ENCODE data around the gene RPS6KC1. TPM values are rescaled to one million over a fixed set of nuclear protein-coding genes. Genes with fewer than 3 reads are reported as not detected.

The RPS6KC1 gene
- total and polyA plus RNA-seq, 2 donors (not counting 3 experiments of a cell fraction or from before 2014, with no cell fraction given): 5.1 to 18.6 TPM

DNA sequence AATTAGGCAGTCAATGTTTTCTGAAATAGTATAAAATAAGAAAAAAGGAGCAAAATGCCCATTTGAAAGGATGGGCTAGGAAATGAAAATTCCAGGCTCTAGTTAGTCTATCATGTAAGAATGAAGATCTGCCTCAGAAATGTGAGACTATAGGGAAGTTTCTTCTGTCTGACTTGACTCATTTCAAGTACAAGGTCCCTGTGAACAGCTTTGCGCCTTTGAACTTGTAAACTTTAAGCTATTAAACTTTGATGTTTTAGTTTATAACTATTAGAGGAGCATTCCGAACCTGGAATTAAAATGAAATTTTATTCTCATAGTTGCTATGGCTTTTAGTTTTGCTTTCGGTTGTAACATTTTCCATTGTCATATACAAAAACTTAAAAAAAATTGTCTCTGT lies 199.4 kb downstream of the RPS6KC1 start:
- Histone ChIP-seq H3K27me3 (ENCODE audit: control insufficient read depth in 2 of 2, insufficient read depth in 2 of 2, low read length in 2 of 2) (no peaks in the 10 kb centered on the region), H3K36me3 (ENCODE audit: control insufficient read depth in 2 of 2, extremely low read depth in 1 of 2, insufficient read depth in 2 of 2, low read length in 2 of 2) (no peaks in the 10 kb centered on the region), H3K4me3 (replicated peaks in 1 of 3; ENCODE audit: insufficient read depth in 1 of 3, low read depth in 1 of 3, low read length in 3 of 3) (no peak overlapping the region), H4K20me1 (replicated peaks; ENCODE audit: control insufficient read depth, extremely low read depth, insufficient read depth, low read length) (no peaks in the 10 kb centered on the region), H3K9me3 (replicated peaks; ENCODE audit: control insufficient read depth, insufficient read depth, low read length) (no peaks in the 10 kb centered on the region), H3K27ac (ENCODE audit: insufficient read depth, low read depth, low read length) (no peak overlapping the region), H3K4me1 (ENCODE audit: control insufficient read depth, extremely low read depth, insufficient read depth, low read length) (no peaks in the 10 kb centered on the region), H3K79me2 (ENCODE audit: control insufficient read depth, insufficient read depth, low read length) (no peaks in the 10 kb centered on the region), H3K9ac (replicated peaks; ENCODE audit: extremely low read depth, insufficient read depth, low read length) (no peak overlapping the region), H2AFZ (ENCODE audit: low read depth, low read length) (no peak overlapping the region), H3K9me1 (replicated peaks; ENCODE audit: control insufficient read depth, extremely low read depth, insufficient read depth, low read length) (peaks cover 5% of the 10 kb centered on the region), H3K4me2 (ENCODE audit: insufficient read depth, low read length) (no peak overlapping the region)
- TF ChIP-seq POLR2A (IDR thresholded peaks at IDR 0.05; ENCODE audit: low read depth, low read length) (no peak), MAX (IDR thresholded peaks at IDR 0.05; ENCODE audit: insufficient read depth, insufficient read length) (no peak), POLR2AphosphoS5 (IDR thresholded peaks at IDR 0.05; ENCODE audit: insufficient read depth, low read depth, low read length) (no peak), MYC (IDR thresholded peaks at IDR 0.05; ENCODE audit: low read depth, low read length) (no peak), GATA2 (IDR thresholded peaks at IDR 0.05; ENCODE audit: insufficient read depth, insufficient read length, low read depth, low read length) (no peak), FOS (IDR thresholded peaks at IDR 0.05; ENCODE audit: borderline replicate concordance, insufficient read depth, low read length) (no peak), JUN (IDR thresholded peaks at IDR 0.05; ENCODE audit: borderline replicate concordance, insufficient read depth, insufficient read length, low read depth) (no peak), EZH2 (IDR thresholded peaks at IDR 0.05; ENCODE audit: borderline replicate concordance, low read depth, low read length, severe bottlenecking) (no peak), CTCF (IDR thresholded peaks at IDR 0.05; ENCODE audit: extremely low read depth in 1 of 2, insufficient read depth in 1 of 2, low read depth in 1 of 2, low read length in 2 of 2) (no peak)
- no TSS peak for BruUV-seq (replicated peaks)
- intact Hi-C loops (cut with micrococcal nuclease) (no loop called here), dilution Hi-C loops (cut with MboI; ENCODE audit: extremely low pct_ligation_motif_present, low sequenced_read_pairs) (no loop called here)
- no peak for DNase-seq (ENCODE audit: low read depth, low spot score)
- no peak for FAIRE-seq
- ChIA-PET POLR2A (no interaction called here), CTCF (interaction anchor here (0.6 to 1.5 kb wide), 4 partner anchors 10 to 76 kb away, joined by 3 to 5 read pairs (median 4); no protein-coding TSS in a partner anchor)

All from endothelial cell of umbilical vein (primary cell).